ENCODE measurements around the gene NSUN5.
"Not testable (repeated sequence)": the region's sequence is repeated elsewhere in the genome, so short reads cannot be mapped to it uniquely, and the experiment has no call there.

- TF ChIP-seq CTCF, POLR2A (IDR thresholded peaks at IDR 0.05): not testable (repeated sequence)
These were observed 40.8 kb downstream of the NSUN5 start for GRCh38 chr7:73267813-73268212.

All from body of pancreas (tissue), 4 donors.